Inflammatory macrophage treated with lipopolysaccharide for 1 hour (primary cell): ENCODE results near the gene RGS14.
"Not testable (repeated sequence)": the region's sequence is repeated elsewhere in the genome, so short reads cannot be mapped to it uniquely, and the experiment has no call there.

Source experiments
- DNase-seq, 2 donors: peaks; one replicate each; pipeline ENCODE4 v3.0.0-alpha.2; 2020 to 2022

Gene RGS14

GRCh38 chr5:177349762-177350161 lies 8.0 kb upstream of the RGS14 start:
- no peak for DNase-seq

GRCh38 chr5:177350776-177351391 lies 6.8 kb upstream of the RGS14 start:
- DNase-seq: no peak

GRCh38 chr5:177351392-177352329 lies 6.1 kb upstream of the RGS14 start, which contains the start of gene LMAN2:
LMAN2 (minus strand) TSS chr5:177351668; CDS start chr5:177351647, 21 bp downstream.
- DNase-seq: peak; percentile 92 to 95

- DNase-seq: peak; percentile 31 to 37
Observed at GRCh38 chr5:177353093-177353492, 4.6 kb upstream of the RGS14 start.

DNA sequence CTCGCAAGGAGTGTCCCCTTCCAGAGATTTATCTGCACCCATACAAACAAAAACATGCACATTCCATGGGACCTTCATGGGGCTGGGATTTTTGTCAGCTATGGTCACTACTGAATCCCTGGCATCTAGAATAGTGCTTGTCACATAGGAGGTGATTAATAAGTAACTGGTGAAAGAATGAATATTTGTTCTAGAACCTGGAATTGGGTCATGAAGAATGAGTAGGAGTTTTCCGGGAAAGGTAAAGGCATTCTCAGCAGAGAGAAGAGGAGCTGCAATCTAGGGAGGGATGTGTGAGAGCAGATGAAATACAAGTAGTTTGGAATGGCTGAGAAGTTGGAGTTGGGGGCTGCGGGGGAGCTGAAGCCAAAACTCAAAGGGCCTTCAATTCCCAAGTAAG lies 3.5 kb upstream of the RGS14 start:
- DNase-seq: no peak

DNA sequence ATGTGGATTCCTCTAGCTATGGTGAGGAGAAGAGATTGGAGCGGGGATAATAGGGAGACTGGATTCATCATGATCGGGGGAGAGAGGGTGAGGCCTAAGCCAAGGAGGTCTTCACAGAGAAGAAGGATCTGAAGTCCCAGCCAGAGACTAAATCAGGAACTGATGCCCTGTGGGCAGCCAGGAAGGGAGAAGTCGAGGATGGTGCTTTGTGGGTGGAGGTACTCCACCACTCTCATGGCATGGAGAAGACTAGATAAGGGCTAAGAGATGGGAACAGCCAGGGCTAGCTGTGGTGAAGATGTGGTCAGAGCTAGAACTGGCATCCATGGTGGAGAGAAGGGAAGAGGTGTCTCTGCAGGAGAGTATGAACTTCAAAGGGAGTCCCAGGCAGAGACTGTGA lies 3.0 kb upstream of the RGS14 start:
- peak; percentile 64 to 73 for DNase-seq

GRCh38 chr5:177355162-177355867 lies 2.4 kb upstream of the RGS14 start:
- no peak for DNase-seq

GRCh38 chr5:177355868-177356168 lies 1.9 kb upstream of the RGS14 start:
- DNase-seq: peak; percentile 23 to 38

GRCh38 chr5:177356746-177357145 lies 978 bp upstream of the RGS14 start:
- no peak for DNase-seq

- DNase-seq: no peak
Observed at GRCh38 chr5:177357146-177357458, 622 bp upstream of the RGS14 start.

- no peak for DNase-seq
Observed at GRCh38 chr5:177358370-177358819, 671 bp downstream of the RGS14 start.

GRCh38 chr5:177359451-177359851 lies 1.7 kb downstream of the RGS14 start:
- no peak for DNase-seq

DNA sequence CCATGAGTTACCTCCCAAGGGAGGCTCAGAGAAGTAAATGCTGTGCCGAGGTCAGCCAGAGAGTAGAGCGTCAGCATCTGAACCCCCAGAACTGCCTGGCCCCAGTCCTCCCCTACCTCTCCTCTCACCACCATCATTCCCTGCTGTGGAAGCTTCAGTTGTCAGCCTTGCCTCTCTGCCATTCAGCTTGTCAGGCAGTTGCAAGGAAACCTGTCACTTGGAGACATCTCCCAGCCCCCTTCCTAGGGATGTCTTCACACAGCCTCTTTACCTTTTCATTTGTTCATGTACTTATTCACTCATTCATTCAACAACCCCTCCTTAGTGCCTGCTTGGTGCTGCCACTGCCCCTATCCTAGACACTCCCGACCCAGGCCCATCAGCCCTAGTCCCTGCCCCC lies 2.1 kb downstream of the RGS14 start:
- DNase-seq: no peak

GRCh38 chr5:177360740-177361139 lies 3.0 kb downstream of the RGS14 start:
- not testable (repeated sequence) for DNase-seq

- DNase-seq: peak; percentile 23 to 51
Observed at GRCh38 chr5:177361418-177362291, 3.9 kb downstream of the RGS14 start.

- DNase-seq: no peak
Observed at GRCh38 chr5:177362292-177362609, 4.5 kb downstream of the RGS14 start.

DNA sequence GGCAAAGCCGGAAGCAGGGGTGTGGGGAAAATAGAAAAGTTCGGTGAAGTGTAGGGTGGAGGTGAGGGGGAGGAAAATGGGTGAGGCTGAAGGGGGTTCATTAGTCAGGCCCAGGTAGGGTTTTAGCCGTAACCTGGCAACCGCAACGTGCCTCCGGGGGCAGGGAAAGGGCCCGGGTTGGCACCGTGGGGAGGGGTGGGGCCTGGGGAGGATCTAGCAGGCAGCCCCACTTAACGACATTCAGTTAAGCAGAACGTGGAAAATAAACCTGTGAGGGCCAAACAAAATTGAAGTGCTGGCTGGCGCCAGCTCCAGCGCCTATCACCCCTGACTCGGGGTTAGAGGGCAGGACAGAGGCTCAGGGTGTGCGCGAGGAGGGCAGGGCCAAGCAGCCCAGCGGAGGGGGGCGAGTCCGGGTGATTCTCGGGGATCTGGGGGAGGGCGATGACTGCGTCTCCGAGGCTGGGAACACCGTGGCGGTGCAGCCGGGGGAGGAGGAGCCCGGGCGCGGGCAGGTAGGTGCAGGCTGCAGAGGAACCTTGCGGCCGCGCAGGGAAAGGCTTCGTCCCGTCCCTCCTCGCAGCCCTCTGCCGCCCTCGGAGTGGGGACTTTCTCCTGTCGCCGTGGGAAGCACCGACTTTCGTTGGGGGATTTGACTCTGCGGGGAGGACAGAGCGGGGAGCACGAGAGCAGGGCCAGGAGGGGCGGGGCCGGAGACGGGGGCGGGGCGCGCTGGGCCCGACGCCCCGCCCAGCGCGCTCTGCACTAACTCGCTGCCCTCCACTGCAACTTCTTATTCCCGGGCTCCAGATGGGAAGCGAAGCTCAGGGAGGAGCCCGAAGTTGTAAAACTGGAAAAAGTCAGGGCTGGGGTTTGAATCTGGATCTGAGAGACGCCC lies 5.1 kb downstream of the RGS14 start:
- peak; percentile 49 to 64 for DNase-seq

- no peak for DNase-seq
Observed at GRCh38 chr5:177363565-177363964, 5.8 kb downstream of the RGS14 start.

GRCh38 chr5:177364159-177364962 lies 6.6 kb downstream of the RGS14 start:
- peak; percentile 44 to 63 for DNase-seq

GRCh38 chr5:177365845-177366527 lies 8.3 kb downstream of the RGS14 start:
- no peak for DNase-seq
